CD4-positive, alpha-beta memory T cell (primary cell): ENCODE measurements around the gene DAGLA. TPM values are rescaled to one million over a fixed set of nuclear protein-coding genes. Genes with fewer than 3 reads are reported as not detected.
"Not testable (repeated sequence)": the region's sequence is repeated elsewhere in the genome, so short reads cannot be mapped to it uniquely, and the experiment has no call there.

Experiments
- CTCF ChIA-PET: fragments of 350-600 bp; sonication (Branson Sonifier 250); formaldehyde crosslinking; loops from one replicate; lab custom pipeline; 2021; ENCODE audit warnings: inconsistent platforms; ENCODE audit not compliant: partially characterized antibody; lab: Charles Lee
- POLR2A ChIA-PET: fragments of 350-600 bp; sonication (Branson Sonifier 250); formaldehyde crosslinking; loops from one replicate; lab custom pipeline; 2021; ENCODE audit not compliant: partially characterized antibody; lab: Charles Lee
- DNase-seq, 5 donors: peaks; one replicate each; pipeline versions ENCODE4 v3.0.0 to v3.0.0-alpha.2; 2020 to 2022; ENCODE audit warnings: mixed read lengths in 1 of 5
- H3K27ac ChIP-seq: one replicate; pipeline ENCODE4 v1.7.0; 2013; ENCODE audit warnings: low read depth, low read length
- H3K27me3 ChIP-seq: 2 replicates; pipeline ENCODE4 v1.7.0; 2013; ENCODE audit warnings: mild to moderate bottlenecking, low read length, moderate library complexity; ENCODE audit not compliant: insufficient read depth
- H3K36me3 ChIP-seq: 2 replicates; pipeline ENCODE4 v1.7.0; 2013; ENCODE audit warnings: mild to moderate bottlenecking, low read length, moderate library complexity; ENCODE audit not compliant: insufficient read depth
- H3K4me1 ChIP-seq: 2 replicates; pipeline ENCODE4 v1.7.0; 2013; ENCODE audit warnings: mild to moderate bottlenecking, low read length, moderate library complexity; ENCODE audit not compliant: insufficient read depth
- H3K4me3 ChIP-seq, 2 donors: one replicate each; pipeline ENCODE4 v1.7.0; 2013; ENCODE audit warnings: low read length in 2 of 2, mild to moderate bottlenecking in 1 of 2
- H3K9me3 ChIP-seq, 2 donors: one replicate each; pipeline ENCODE4 v1.7.0; 2013; ENCODE audit warnings: low read length in 2 of 2, control low read depth in 1 of 2; ENCODE audit not compliant: control insufficient read depth in 1 of 2
- H3K27ac Mint-ChIP-seq, 7 donors: one replicate each; pipeline ENCODE4 v1.8.0; 2020 to 2021; ENCODE audit warnings: mixed read lengths in 7 of 7, mild to moderate bottlenecking in 6 of 7, inconsistent platforms in 3 of 7, moderate library complexity in 3 of 7
- H3K27me3 Mint-ChIP-seq, 2 donors: one replicate each; pipeline ENCODE4 v1.8.0; 2020 to 2021; ENCODE audit warnings: mixed read lengths in 2 of 2
- H3K36me3 Mint-ChIP-seq, 2 donors: one replicate each; pipeline ENCODE4 v1.8.0; 2020 to 2021; ENCODE audit warnings: mixed read lengths in 2 of 2, inconsistent platforms in 1 of 2, mild to moderate bottlenecking in 1 of 2
- H3K4me1 Mint-ChIP-seq, 4 donors: one replicate each; pipeline ENCODE4 v1.8.0; 2020 to 2021; ENCODE audit warnings: mixed read lengths in 4 of 4, mild to moderate bottlenecking in 1 of 4
- H3K4me3 Mint-ChIP-seq, 8 donors: one replicate each; pipeline ENCODE4 v1.8.0; 2020 to 2021; ENCODE audit warnings: mixed read lengths in 8 of 8, mild to moderate bottlenecking in 7 of 8, moderate library complexity in 6 of 8, inconsistent platforms in 3 of 8
- H3K9me3 Mint-ChIP-seq, 8 donors: one replicate each; pipeline ENCODE4 v1.8.0; 2020 to 2021; ENCODE audit warnings: mixed read lengths in 8 of 8, mild to moderate bottlenecking in 5 of 8, inconsistent platforms in 3 of 8, moderate library complexity in 1 of 8
- intact Hi-C: fragments of 100-400 bp; cut with micrococcal nuclease; formaldehyde crosslinking; loops from one replicate; pipeline ENCODE4 v1.15.1; 2023
- polyA plus RNA-seq, 2 donors: library from polyadenylated mRNA; unstranded; fragments of 300-500 nt; fragmentation: Illumina TruSeq; gene quantifications; one replicate each; pipeline ENCODE4 v1.2.3, GENCODE V29; 2021
- total RNA-seq, 2 experiments: library from RNA; stranded (reverse); gene quantifications; one replicate each; pipeline ENCODE4 v1.2.3, GENCODE V29; 2021

DAGLA gene
- total and polyA plus RNA-seq, 4 experiments from 2014 or later = 0.30 to 0.52 (median 0.44) TPM; not detected in 1

- CTCF ChIA-PET, H3K4me3 ChIP-seq, H3K36me3 Mint-ChIP-seq, H3K9me3 ChIP-seq, H3K9me3 Mint-ChIP-seq, H3K4me3 Mint-ChIP-seq, H3K4me1 ChIP-seq, H3K27ac Mint-ChIP-seq, DNase-seq, POLR2A ChIA-PET, H3K27me3 ChIP-seq, H3K27ac ChIP-seq, H3K4me1 Mint-ChIP-seq, intact Hi-C loops, H3K36me3 ChIP-seq: not testable (repeated sequence)
- peaks cover 20 to 26% of the 10 kb centered on the region in 2 donors for H3K27me3 Mint-ChIP-seq
Measured at GRCh38 chr11:61655266-61656159, 24.7 kb upstream of the DAGLA start.

- POLR2A ChIA-PET = no interaction called here
Measured at GRCh38 chr11:61656347-61657077, 23.7 kb upstream of the DAGLA start.

GRCh38 chr11:61657566-61658290 is 22.5 kb upstream of the DAGLA start:
- Histone ChIP-seq H3K36me3 (no peaks in the 10 kb centered on the region), H3K27me3 (no peaks in the 10 kb centered on the region), H3K4me1 (no peaks in the 10 kb centered on the region), H3K27ac (no peak overlapping the region), H3K9me3 (no peaks in the 10 kb centered on the region), H3K4me3 (no peak overlapping the region)
- Mint-ChIP-seq H3K36me3 (no peaks in the 10 kb centered on the region), H3K27me3 (peaks cover 18 to 20% of the 10 kb centered on the region in 2 donors), H3K4me1 (no peaks in the 10 kb centered on the region), H3K4me3 (no peak overlapping the region), H3K27ac (no peak overlapping the region), H3K9me3 (no peaks in the 10 kb centered on the region)
- intact Hi-C loops = no loop called here
- POLR2A ChIA-PET = no interaction called here
- CTCF ChIA-PET = no interaction called here
- DNase-seq = no peak

More at GRCh38 chr11:61656347-61657077, 23.7 kb upstream of the DAGLA start:
- H3K36me3 Mint-ChIP-seq = no peaks in the 10 kb centered on the region
- intact Hi-C loops = no loop called here
- CTCF ChIA-PET = no interaction called here
- H3K4me3 Mint-ChIP-seq = no peak overlapping the region
- Histone ChIP-seq H3K4me3 (no peak overlapping the region), H3K4me1 (no peaks in the 10 kb centered on the region), H3K9me3 (no peaks in the 10 kb centered on the region), H3K27ac (no peak overlapping the region), H3K36me3 (no peaks in the 10 kb centered on the region), H3K27me3 (no peaks in the 10 kb centered on the region)
- no peaks in the 10 kb centered on the region for H3K9me3 Mint-ChIP-seq
- no peak for DNase-seq
- H3K4me1 Mint-ChIP-seq = no peaks in the 10 kb centered on the region
- peaks cover 22 to 26% of the 10 kb centered on the region in 2 donors for H3K27me3 Mint-ChIP-seq
- H3K27ac Mint-ChIP-seq = no peak overlapping the region

- DNase-seq = no peak
- Histone ChIP-seq H3K36me3 (no peaks in the 10 kb centered on the region), H3K4me1 (no peaks in the 10 kb centered on the region), H3K27ac (no peak overlapping the region), H3K9me3 (no peaks in the 10 kb centered on the region), H3K4me3 (no peak overlapping the region), H3K27me3 (no peaks in the 10 kb centered on the region)
- POLR2A ChIA-PET = no interaction called here
- Mint-ChIP-seq H3K4me1 (no peaks in the 10 kb centered on the region), H3K36me3 (no peaks in the 10 kb centered on the region), H3K4me3 (no peak overlapping the region), H3K27ac (no peak overlapping the region), H3K9me3 (no peaks in the 10 kb centered on the region), H3K27me3 (peaks cover 11 to 14% of the 10 kb centered on the region in 2 donors)
- intact Hi-C loops = no loop called here
- CTCF ChIA-PET = no interaction called here
Measured at GRCh38 chr11:61659413-61660196, 20.6 kb upstream of the DAGLA start.

GRCh38 chr11:61660997-61661396 is 19.2 kb upstream of the DAGLA start:
- DNase-seq, H3K36me3 ChIP-seq, H3K9me3 Mint-ChIP-seq, POLR2A ChIA-PET, H3K36me3 Mint-ChIP-seq, H3K27ac ChIP-seq, H3K27me3 ChIP-seq, H3K4me3 Mint-ChIP-seq, H3K27ac Mint-ChIP-seq, H3K4me1 Mint-ChIP-seq, H3K9me3 ChIP-seq, intact Hi-C loops, CTCF ChIA-PET, H3K4me3 ChIP-seq, H3K27me3 Mint-ChIP-seq, H3K4me1 ChIP-seq: not testable (repeated sequence)

- DNase-seq = no peak
- H3K27me3 Mint-ChIP-seq = peaks cover 3 to 12% of the 10 kb centered on the region in 2 donors
- H3K9me3 Mint-ChIP-seq = no peaks in the 10 kb centered on the region
- intact Hi-C loops = no loop called here
- no peaks in the 10 kb centered on the region for H3K36me3 Mint-ChIP-seq
- POLR2A ChIA-PET = no interaction called here
- Histone ChIP-seq H3K36me3 (no peaks in the 10 kb centered on the region), H3K4me3 (no peak overlapping the region), H3K27ac (no peak overlapping the region), H3K27me3 (no peaks in the 10 kb centered on the region), H3K4me1 (no peaks in the 10 kb centered on the region), H3K9me3 (no peaks in the 10 kb centered on the region)
- no peak overlapping the region for H3K4me3 Mint-ChIP-seq
- no peaks in the 10 kb centered on the region for H3K4me1 Mint-ChIP-seq
- no peak overlapping the region for H3K27ac Mint-ChIP-seq
- CTCF ChIA-PET = interaction anchor here (0.7 to 1.7 kb wide), 4 partner anchors 12 to 87 kb away, joined by 3 to 4 read pairs (median 4); no protein-coding TSS in a partner anchor
Measured at GRCh38 chr11:61666684-61667297, 13.4 kb upstream of the DAGLA start.
